SH-SY5Y (cell line): ENCODE results near the gene CCDC13.

Experiments
- GATA2 ChIP-seq: IDR thresholded peaks from 2 replicates; pipeline ENCODE4 v1.6.1; 2011; ENCODE audit warnings: mild to moderate bottlenecking, low read depth, low read length
- GATA3 ChIP-seq: IDR thresholded peaks from 2 replicates; pipeline ENCODE4 v1.6.1; 2011; ENCODE audit warnings: low read depth, mild to moderate bottlenecking, low read length, moderate library complexity

DNA sequence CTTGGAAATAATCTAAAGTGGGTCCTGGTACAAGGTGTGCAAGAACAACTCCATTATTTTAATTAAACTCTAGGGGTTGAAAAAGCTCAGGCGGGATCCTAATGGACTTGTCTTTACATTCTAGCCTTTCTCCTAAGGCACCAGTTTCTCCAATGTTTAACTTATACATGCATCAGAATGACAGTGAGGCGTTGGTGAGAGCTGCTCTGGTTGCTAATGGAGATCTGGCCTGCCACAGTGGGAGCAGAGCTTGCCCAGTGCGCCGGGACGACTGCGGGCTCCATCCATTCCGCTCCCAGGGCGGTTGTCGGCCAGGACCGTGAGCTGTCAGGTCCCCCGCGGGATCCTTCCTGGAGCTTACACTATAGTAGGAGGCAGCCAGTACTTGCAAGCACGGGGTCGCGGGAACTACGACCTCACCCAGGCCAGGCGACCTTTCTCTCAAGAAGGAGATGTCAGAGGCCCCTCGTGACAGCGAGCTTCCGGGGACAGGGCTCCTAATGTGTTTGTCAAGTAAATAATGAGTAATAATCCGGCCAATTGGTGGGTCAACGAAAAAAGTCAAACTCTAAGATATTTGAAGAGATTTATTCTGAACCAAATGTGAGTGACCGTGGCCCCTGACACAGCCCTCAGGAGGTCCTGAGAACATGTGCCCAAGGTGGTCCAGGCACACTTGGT, 32.2 kb upstream of the CCDC13 start:
- TF ChIP-seq GATA3, result no peak
- TF ChIP-seq GATA2, result no peak
